Measurements from ENCODE around the gene OOSP4A. TPM values are rescaled to one million over a fixed set of nuclear protein-coding genes. Genes with fewer than 3 reads are reported as not detected.

The OOSP4A gene
- total and polyA plus RNA-seq, 12 donors = not detected

- H3K4me1 ChIP-seq = no peaks in the 10 kb centered on the region
- H3K27ac ChIP-seq = no peak overlapping the region
- H3K4me3 ChIP-seq = no peak overlapping the region
- H3K36me3 ChIP-seq = no peaks in the 10 kb centered on the region
- no peak for ATAC-seq
- intact Hi-C loops (cut with DNase I) = no loop called here
- TF ChIP-seq CTCF (IDR thresholded peaks at IDR 0.05) = no peak
- 54 to 83% methylated on average over 1 of the region's 1 CpG for WGBS, 2 donors
- H3K9me3 ChIP-seq = peaks cover 0 to 16% (median 2%) of the 10 kb centered on the region in 11 donors
- DNase-seq = no peak
- H3K27me3 ChIP-seq = no peaks in the 10 kb centered on the region
Observed at GRCh38 chr11:59931688-59932087, 32.1 kb upstream of the OOSP4A start.

GRCh38 chr11:59938132-59938531 is 25.7 kb upstream of the OOSP4A start, which contains the start of gene OOSP1:
OOSP1 (plus strand) TSS chr11:59938432; CDS start chr11:59938455, 23 bp downstream.
- Histone ChIP-seq H3K4me1 (no peaks in the 10 kb centered on the region), H3K4me3 (no peak within 1 kb of the TSS), H3K9me3 (no peaks in the 10 kb centered on the region), H3K36me3 (no peaks in the 10 kb centered on the region), H3K27me3 (no peaks in the 10 kb centered on the region), H3K27ac (no peak within 1 kb of the TSS)
- intact Hi-C loops (cut with DNase I) = no loop called here
- DNase-seq (no peak), ATAC-seq (no peak)
- TF ChIP-seq CTCF (IDR thresholded peaks at IDR 0.05) = no peak
- 54 to 57% methylated on average over 2 of the region's 2 CpGs for WGBS, 2 donors

GRCh38 chr11:59938718-59939117 is 25.1 kb upstream of the OOSP4A start:
- intact Hi-C loops (cut with DNase I) = no loop called here
- Histone ChIP-seq H3K36me3 (no peaks in the 10 kb centered on the region), H3K27me3 (no peaks in the 10 kb centered on the region), H3K4me1 (no peaks in the 10 kb centered on the region), H3K27ac (no peak overlapping the region), H3K9me3 (no peaks in the 10 kb centered on the region), H3K4me3 (no peak overlapping the region)
- TF ChIP-seq CTCF (IDR thresholded peaks at IDR 0.05) = no peak
- 94 to 99% methylated on average over 3 of the region's 3 CpGs for WGBS, 2 donors
- no peak for ATAC-seq
- no peak for DNase-seq

- ATAC-seq (no peak), DNase-seq (no peak)
- WGBS, 2 donors = 80 to 86% methylated on average over 2 of the region's 2 CpGs
- no peak overlapping the region for H3K27ac ChIP-seq
- no peaks in the 10 kb centered on the region for H3K36me3 ChIP-seq
- H3K27me3 ChIP-seq = no peaks in the 10 kb centered on the region
- TF ChIP-seq CTCF (IDR thresholded peaks at IDR 0.05) = no peak
- H3K9me3 ChIP-seq = no peaks in the 10 kb centered on the region
- intact Hi-C loops (cut with DNase I) = no loop called here
- H3K4me3 ChIP-seq = no peak overlapping the region
- no peaks in the 10 kb centered on the region for H3K4me1 ChIP-seq
Observed at GRCh38 chr11:59939482-59939881, 24.4 kb upstream of the OOSP4A start.

Measured in heart right ventricle (tissue), 16 donors.